ENCODE measurements around the gene APC2.
"Not testable (repeated sequence)": the region's sequence is repeated elsewhere in the genome, so short reads cannot be mapped to it uniquely, and the experiment has no call there.

The APC2 gene

GRCh38 chr19:1438035-1438932 lies 11.6 kb upstream of the APC2 start, which contains the start of gene RPS15:
Gene RPS15, plus strand, starts transcription at chr19:1438396. Its CDS starts 30 bp downstream, at chr19:1438426.
- peak; percentile 97 for DNase-seq (ENCODE audit: low read depth)
- H3K4me3 ChIP-seq (replicated peaks; ENCODE audit: low read depth, low read length), result peak within 1 kb of the TSS; percentile 73
- TF ChIP-seq CTCF (IDR thresholded peaks at IDR 0.05; ENCODE audit: low read length, missing control alignments), result peak; percentile 83

- no peak for TF ChIP-seq CTCF (IDR thresholded peaks at IDR 0.05; ENCODE audit: low read length, missing control alignments)
- DNase-seq (ENCODE audit: low read depth), result no peak
- H3K4me3 ChIP-seq (replicated peaks; ENCODE audit: low read depth, low read length), result peak overlapping the region; percentile 73
Measured at GRCh38 chr19:1438933-1439354, 11.0 kb upstream of the APC2 start.

- peak overlapping the region; percentile 73 for H3K4me3 ChIP-seq (replicated peaks; ENCODE audit: low read depth, low read length)
- not testable (repeated sequence) for DNase-seq (ENCODE audit: low read depth)
Measured at GRCh38 chr19:1439525-1440417, 10.2 kb upstream of the APC2 start.

- TF ChIP-seq CTCF (IDR thresholded peaks at IDR 0.05; ENCODE audit: low read length, missing control alignments), result no peak
- H3K4me3 ChIP-seq (replicated peaks; ENCODE audit: low read depth, low read length), result no peak overlapping the region
- no peak for DNase-seq (ENCODE audit: low read depth)
Measured at GRCh38 chr19:1440418-1440801, 9.5 kb upstream of the APC2 start.

GRCh38 chr19:1441022-1441426 lies 8.9 kb upstream of the APC2 start:
- DNase-seq (ENCODE audit: low read depth), result no peak
- TF ChIP-seq CTCF (IDR thresholded peaks at IDR 0.05; ENCODE audit: low read length, missing control alignments), result no peak
- H3K4me3 ChIP-seq (replicated peaks; ENCODE audit: low read depth, low read length), result no peak overlapping the region

GRCh38 chr19:1441677-1442438 lies 8.1 kb upstream of the APC2 start:
- no peak overlapping the region for H3K4me3 ChIP-seq (replicated peaks; ENCODE audit: low read depth, low read length)
- DNase-seq (ENCODE audit: low read depth), result no peak
- TF ChIP-seq CTCF (IDR thresholded peaks at IDR 0.05; ENCODE audit: low read length, missing control alignments), result no peak
